GM10266 (cell line): ENCODE results near the gene SAP25.

Experiments
- DNase-seq: peaks from one replicate; pipeline ENCODE4 v3.0.0; 2012; ENCODE audit errors: extremely low spot score
- TF ChIP-seq, protein P1 (sequence below): IDR thresholded peaks from 2 replicates; pipeline ENCODE4 v1.5.1; 2012; ENCODE audit warnings: mild to moderate bottlenecking, low read depth; ENCODE audit not compliant: control insufficient read depth, insufficient read depth; ENCODE audit errors: missing control alignments

The SAP25 gene

DNA sequence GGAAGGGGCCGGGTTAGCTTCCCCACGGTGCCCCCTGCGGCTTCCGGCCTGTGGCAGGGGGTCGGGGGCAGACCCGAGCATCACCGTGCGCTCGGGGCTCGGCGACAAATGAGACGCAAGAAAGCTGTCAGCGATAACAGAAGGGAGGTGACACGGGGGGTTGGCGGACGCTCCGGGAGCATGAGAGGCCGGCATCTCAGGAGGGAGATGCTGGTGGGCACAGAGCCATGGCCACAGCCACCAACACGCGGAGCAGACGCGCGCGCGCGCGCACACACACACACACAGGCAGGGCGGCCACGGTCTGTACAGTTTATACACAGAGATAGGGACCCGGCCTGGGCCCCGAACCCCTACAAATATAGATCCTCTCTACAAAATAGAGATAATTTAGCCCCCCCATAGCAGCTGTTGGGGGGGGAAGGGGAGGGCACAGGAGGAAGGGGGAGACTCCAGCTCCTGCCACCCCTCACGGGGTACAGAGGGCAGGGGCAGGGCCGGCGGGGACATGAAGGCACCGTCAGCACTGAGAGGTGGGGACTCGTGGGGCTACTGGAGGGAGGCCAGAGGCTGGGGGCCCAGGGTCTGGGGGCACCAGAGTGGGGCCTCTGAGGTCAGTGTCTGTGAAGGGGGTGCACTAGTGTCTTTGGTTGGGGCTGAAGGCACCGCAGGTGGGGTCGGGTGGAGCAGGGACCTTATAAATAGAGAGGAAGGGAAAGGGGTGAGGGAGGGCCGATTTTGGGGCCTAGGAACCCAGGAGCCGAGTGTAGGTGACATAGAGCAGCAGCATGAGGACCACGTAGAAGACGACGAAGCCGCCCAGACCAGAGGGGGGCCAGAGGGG, 884 bp upstream of the SAP25 start:
- TF ChIP-seq, protein P1, sequence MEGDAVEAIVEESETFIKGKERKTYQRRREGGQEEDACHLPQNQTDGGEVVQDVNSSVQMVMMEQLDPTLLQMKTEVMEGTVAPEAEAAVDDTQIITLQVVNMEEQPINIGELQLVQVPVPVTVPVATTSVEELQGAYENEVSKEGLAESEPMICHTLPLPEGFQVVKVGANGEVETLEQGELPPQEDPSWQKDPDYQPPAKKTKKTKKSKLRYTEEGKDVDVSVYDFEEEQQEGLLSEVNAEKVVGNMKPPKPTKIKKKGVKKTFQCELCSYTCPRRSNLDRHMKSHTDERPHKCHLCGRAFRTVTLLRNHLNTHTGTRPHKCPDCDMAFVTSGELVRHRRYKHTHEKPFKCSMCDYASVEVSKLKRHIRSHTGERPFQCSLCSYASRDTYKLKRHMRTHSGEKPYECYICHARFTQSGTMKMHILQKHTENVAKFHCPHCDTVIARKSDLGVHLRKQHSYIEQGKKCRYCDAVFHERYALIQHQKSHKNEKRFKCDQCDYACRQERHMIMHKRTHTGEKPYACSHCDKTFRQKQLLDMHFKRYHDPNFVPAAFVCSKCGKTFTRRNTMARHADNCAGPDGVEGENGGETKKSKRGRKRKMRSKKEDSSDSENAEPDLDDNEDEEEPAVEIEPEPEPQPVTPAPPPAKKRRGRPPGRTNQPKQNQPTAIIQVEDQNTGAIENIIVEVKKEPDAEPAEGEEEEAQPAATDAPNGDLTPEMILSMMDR: no peak
- DNase-seq: no peak

DNA sequence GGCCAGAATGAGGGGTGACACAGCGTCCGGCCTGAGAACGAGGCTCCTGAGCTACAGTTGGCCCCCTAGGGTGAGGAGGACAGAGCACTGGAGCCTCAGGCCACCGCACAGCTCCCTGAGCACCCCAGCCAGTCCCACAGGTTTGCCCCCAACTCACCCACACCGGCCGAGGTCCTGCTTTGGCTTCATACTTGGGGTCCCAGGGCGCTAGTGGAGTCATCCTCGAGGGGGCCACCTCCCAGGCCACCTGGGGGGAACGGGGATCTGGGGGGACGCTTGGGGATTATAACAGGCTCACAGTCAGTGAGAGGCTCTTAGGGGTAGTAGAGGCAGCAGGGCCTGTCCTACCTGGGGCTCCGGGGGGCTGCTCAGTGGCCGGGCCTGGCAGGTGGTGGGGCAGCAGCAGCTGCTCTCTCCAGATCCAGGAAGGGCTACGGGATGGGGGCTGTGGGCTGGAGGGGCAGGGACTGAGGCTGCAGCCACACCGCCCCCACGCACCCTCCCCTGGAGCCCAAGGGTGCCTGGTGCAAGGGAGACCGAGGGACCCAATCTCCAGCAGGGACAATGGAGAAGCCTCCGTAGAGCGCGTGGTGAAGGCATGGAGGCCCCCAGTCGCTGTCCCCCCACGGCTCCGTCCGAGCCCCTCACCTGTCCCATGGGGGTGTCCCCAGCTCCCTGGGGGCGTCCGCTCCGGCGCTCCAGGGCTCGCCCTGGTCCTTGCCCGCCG, 588 bp downstream of the SAP25 start:
- TF ChIP-seq, protein P1: no peak
- DNase-seq: no peak

DNA sequence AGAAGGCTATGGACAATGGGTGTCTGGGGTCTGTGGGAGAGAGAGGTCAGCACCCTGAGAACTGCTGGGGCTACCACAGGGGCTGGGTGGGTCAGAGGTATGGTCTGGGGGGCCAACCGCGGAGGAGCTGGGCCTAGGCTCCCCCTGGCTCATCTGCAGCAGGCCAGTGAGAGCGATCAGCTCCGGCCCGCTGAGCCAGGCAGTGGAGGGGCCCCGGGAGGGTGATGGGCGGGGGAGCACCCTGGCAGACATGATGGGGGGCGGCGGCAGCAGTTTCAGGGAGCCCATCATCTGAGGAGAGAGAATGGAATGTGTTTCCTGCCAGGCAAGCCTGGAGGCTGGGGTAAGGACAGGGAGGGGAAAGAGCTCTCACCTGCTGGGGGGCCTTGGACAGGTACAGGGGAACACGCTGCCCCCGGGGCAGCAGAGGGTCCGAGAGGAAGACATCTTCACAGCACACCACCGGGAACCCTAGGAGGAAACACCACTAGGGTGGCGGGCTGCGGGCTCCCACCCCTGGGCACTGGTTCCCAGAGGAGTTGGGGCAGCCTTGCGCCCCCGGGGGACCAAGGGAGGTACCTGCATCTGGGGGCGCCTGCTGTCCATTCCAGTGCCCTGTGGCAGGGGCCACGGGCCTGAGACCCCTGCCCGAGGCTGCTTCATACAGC, 1.3 kb downstream of the SAP25 start:
- TF ChIP-seq, protein P1: no peak

DNA sequence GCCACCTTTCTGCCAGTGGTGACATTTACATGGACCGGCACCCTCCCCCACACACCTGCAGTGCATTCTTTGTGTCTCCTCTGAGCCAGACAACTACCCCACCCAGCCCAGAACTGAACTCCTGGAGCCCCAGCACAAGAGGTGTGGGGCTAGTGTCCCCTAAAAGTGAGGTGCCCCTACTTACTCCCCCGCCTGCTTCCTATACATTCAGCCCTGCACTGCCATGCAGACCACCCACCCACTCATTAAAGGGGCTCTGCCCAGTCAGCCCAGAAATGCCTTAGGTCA, 1.9 kb downstream of the SAP25 start:
- no peak for DNase-seq
- TF ChIP-seq, protein P1: no peak

More for the DNA sequence above, 1.3 kb downstream of the SAP25 start:
- DNase-seq: no peak

DNA sequence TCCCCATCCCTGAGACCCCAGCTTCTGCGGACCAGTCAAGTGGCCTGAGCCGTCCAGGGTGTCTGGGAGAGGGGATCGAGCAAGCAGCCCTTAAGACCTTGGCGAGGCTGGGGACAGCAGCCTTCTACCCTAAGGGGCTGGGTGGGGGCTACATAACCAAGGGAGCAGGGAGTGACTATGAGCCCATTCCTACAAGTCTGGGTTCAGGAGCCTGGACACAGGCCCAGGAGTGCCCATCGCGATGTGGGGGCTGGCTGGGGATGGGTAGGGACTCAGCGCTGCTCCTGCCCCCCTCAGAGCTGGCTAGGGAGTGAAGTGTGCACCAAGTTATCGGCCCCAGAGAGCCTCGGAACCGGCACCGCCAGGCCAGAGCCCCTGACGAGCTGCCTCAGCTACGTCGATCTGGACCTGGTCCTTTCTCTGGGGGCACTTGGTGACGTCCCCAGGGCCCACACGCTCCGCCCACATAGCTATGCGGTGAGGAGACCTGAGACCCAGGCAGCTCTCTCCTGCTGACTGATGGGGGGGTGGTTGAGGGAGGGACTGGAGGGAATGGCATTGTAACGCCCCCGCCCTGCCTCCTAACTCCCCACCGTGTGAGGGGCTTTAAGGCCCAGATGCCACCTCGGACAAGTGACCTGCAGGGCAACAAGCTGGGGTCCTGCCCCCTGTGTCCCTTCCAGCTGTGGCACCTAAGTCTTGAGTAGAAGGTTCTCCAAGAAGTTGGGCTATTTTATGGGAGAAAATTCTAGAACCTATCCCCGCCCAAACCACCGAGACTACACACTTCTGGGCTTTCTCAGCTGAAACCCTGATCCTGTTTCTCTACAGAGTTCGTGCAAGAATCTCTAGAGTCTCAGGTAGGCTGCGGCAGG, 2.5 kb downstream of the SAP25 start:
- no peak for DNase-seq
- TF ChIP-seq, protein P1: no peak

DNA sequence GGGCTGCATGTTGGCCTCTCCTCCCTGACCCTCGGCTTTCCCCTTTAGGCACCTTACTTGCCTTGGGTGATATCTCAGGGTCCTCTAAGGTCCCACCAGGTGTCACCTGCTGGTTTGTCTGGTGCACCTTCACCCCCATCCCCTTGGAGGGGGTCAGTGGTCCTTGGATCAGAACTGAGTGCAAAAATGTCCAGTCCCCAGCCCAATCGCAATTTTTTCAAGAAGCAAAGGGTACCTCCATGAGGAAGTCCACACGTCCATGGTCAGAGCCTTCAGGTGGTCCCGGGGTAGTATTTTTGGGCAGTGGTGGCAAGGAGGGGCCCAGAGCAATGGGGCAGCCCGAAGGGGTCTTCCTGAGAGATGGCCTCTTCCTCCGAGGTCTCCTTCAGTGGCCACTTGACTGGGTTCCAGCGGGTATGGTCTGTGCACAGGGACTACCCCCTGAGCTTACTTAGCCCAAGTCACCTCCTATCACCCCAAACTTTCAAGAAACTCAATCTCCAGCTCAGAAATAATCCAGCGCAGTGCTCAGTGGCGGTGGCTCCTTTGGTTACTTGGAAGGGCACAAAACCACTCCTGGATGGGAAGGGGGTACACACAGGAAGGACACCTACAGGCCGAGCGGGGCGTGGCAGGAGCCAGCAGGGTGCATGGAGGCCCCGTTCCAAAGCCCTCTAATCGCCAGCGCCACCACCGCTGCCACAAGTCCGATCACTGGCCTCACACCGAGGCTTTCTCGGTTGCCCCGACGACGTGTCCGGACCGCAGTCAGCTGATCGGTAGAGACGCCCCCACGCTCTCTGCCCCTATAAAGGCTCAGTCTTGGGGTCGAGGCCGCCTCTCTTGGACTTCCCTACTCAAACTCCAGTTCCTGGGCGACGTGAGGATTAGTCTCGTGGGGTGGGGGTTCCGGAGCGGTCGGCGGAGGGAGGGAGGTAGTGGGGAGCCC, 4.5 kb downstream of the SAP25 start:
- TF ChIP-seq, protein P1: peak; percentile 44
- DNase-seq: peak; percentile 66
